GM18502 (cell line): ENCODE results near the gene RBM27.
"Not testable (repeated sequence)": the region's sequence is repeated elsewhere in the genome, so short reads cannot be mapped to it uniquely, and the experiment has no call there.

Experiments
- ATAC-seq: cut with Tn5 transposase; IDR thresholded peaks from one replicate; pipeline ENCODE4 v1.9.1; 2021; ENCODE audit warnings: mild to moderate bottlenecking; ENCODE audit not compliant: unreplicated experiment, poor library complexity

The RBM27 gene

GRCh38 chr5:146203011-146203871 lies at the start of gene RBM27:
RBM27 (plus strand) TSS chr5:146203605; CDS start chr5:146203766, 161 bp downstream.
- peak; percentile 100 for ATAC-seq

GRCh38 chr5:146158255-146158654 lies 45.1 kb upstream of the RBM27 start:
- no peak for ATAC-seq

- ATAC-seq: no peak
Measured at GRCh38 chr5:146164382-146164781, 39.0 kb upstream of the RBM27 start.

GRCh38 chr5:146165460-146165859 lies 37.9 kb upstream of the RBM27 start:
- ATAC-seq: no peak

- no peak for ATAC-seq
Measured at GRCh38 chr5:146165903-146166302, 37.5 kb upstream of the RBM27 start.

- no peak for ATAC-seq
Measured at GRCh38 chr5:146169076-146169475, 34.3 kb upstream of the RBM27 start.

- peak; percentile 80 for ATAC-seq
Measured at GRCh38 chr5:146173049-146173448, 30.4 kb upstream of the RBM27 start.

GRCh38 chr5:146173597-146173996 lies 29.8 kb upstream of the RBM27 start:
- ATAC-seq: peak; percentile 96

GRCh38 chr5:146176805-146177204 lies 26.6 kb upstream of the RBM27 start:
- ATAC-seq: no peak

GRCh38 chr5:146179696-146180095 lies 23.7 kb upstream of the RBM27 start:
- ATAC-seq: no peak

- ATAC-seq: not testable (repeated sequence)
Measured at GRCh38 chr5:146183403-146183802, 20.0 kb upstream of the RBM27 start.

- no peak for ATAC-seq
Measured at GRCh38 chr5:146185161-146185560, 18.2 kb upstream of the RBM27 start.

- no peak for ATAC-seq
Measured at GRCh38 chr5:146188358-146188757, 15.0 kb upstream of the RBM27 start.

- no peak for ATAC-seq
Measured at GRCh38 chr5:146192571-146193043, 10.8 kb upstream of the RBM27 start.

- no peak for ATAC-seq
Measured at GRCh38 chr5:146193285-146193684, 10.1 kb upstream of the RBM27 start.

- ATAC-seq: not testable (repeated sequence)
Measured at GRCh38 chr5:146194997-146195396, 8.4 kb upstream of the RBM27 start.

- no peak for ATAC-seq
Measured at GRCh38 chr5:146196459-146197048, 6.9 kb upstream of the RBM27 start.

GRCh38 chr5:146199176-146199815 lies 4.1 kb upstream of the RBM27 start:
- ATAC-seq: no peak

GRCh38 chr5:146201795-146202194 lies 1.6 kb upstream of the RBM27 start:
- not testable (repeated sequence) for ATAC-seq

- ATAC-seq: peak; percentile 9
Measured at GRCh38 chr5:146203872-146204192, 427 bp downstream of the RBM27 start.

- no peak for ATAC-seq
Measured at GRCh38 chr5:146205499-146206202, 2.2 kb downstream of the RBM27 start.
